GM19395 (cell line): ENCODE results near the gene METTL9.
"Not testable (repeated sequence)": the region's sequence is repeated elsewhere in the genome, so short reads cannot be mapped to it uniquely, and the experiment has no call there.

Experiments used
- ATAC-seq: cut with Tn5 transposase; IDR thresholded peaks from one replicate; pipeline ENCODE4 v1.9.1; 2021; ENCODE audit warnings: mild to moderate bottlenecking, moderate library complexity; ENCODE audit not compliant: unreplicated experiment

Gene METTL9

DNA sequence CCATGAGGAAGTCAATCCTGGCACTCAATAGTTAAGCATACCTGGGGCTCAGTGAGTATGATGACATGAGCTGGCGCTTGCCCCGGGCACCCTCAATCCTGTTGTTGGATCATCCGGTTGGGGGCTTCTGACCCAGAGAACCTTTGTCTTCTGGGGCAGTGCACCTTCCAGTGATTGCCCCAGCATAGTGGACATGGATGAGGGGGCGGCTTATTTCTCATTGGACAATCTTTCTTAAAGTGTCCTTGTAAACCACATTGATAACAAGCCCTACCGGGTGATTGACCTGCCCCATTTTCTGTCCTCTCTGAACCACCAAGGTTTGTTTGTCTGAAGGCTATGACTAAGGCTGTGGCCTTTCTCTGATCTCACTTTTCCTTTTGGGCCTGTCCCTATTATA lies 34.8 kb downstream of the METTL9 start:
- no peak for ATAC-seq

DNA sequence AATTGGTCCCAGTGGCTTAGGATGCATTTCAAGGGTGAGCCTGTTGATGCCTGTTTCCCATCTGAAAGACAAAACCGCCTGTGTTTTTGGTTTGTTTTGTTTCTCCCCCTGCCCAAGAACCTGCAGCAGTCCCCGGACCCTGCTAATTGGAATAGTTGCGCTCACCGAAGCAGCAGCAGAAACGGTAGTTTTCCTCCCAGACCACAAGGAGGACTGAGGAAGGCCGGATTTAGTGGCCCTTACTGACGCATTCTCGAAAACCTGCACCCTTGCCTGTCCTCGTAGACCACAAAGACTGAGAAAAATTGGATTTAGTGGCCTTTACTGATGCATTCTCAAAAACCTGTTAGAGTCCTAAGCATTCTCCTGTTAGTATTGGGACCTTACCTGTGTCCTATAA lies 36.3 kb downstream of the METTL9 start:
- ATAC-seq, result not testable (repeated sequence)

DNA sequence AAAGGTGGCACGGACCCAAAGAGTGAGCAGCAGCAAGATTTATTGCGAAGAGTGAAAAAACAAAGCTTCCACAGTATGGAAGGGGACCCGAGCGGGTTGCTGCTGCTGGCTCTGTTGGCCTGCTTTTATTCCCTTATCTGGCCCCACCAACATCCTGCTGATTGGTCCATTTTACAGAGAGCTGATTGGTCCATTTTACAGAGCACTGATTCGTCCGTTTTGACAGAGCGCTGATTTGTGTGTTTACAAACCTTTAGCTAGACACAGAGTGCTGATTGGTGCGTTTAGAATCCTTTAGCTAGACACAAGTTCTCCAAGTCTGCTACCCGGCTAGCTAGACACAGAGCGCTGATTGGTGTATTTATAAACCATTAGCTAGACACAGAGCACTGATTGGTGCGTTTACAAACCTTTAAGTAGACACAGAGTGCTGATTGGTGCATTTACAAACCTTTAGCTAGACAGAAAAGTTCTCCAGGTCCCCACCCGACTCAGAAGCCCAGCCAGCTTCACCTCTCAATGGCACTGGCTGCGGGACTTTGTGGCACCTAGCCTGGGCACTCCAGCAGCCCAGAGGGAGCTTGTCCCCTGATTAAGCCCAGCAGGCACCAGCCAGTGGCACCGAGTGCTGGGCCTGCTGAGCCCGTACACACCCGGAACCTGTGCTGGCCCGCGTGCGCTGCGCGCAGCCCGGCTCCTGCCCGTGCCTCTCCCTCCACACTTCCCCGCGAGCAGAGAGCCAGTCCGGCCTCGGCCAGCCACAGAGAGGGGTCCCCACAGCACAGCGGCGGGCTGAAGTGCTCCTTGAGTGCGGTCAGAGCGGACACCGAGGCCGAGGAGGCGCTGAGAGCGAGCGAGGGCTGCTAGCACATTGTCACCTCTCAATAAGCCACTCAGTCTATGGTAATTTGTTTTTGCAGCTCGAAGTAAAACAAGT lies 37.9 kb downstream of the METTL9 start:
- no peak for ATAC-seq

DNA sequence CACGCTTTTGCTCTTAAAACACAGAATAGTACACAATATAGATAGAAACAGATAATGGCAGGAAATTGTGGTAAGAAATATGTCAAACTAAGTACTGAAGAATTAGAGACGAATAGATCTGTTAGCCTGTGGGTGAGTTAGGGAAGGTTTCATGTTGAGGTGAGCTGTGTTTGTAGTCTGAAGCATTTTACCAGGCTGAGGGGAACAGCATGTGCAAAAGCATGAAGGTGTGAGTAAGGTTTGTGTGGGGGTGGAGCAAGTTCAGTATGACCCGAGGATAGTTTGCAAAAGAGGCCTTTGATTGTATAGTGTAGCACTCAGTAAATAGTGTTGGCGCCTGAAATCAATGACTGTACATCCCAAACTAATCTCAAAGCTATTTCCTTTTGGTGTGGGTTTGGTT lies 39.2 kb downstream of the METTL9 start:
- ATAC-seq, result no peak

DNA sequence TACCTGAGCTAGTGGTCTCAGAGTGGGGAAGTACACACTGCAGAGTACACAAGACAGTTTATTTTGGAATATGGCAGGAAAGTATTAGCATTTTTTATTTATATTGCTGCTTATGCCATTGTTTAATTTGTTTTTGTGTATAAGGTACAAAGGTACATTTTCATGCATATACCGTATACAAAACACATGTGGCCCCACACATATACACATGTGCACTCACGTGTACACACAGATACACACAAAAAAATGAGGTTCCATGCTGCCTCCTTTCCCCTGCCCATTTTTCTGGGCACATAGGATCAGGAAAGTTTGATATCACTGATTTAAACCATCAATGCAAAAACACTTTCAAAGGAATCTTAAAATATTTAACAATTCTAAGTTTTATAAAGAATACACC lies 40.1 kb downstream of the METTL9 start:
- no peak for ATAC-seq

DNA sequence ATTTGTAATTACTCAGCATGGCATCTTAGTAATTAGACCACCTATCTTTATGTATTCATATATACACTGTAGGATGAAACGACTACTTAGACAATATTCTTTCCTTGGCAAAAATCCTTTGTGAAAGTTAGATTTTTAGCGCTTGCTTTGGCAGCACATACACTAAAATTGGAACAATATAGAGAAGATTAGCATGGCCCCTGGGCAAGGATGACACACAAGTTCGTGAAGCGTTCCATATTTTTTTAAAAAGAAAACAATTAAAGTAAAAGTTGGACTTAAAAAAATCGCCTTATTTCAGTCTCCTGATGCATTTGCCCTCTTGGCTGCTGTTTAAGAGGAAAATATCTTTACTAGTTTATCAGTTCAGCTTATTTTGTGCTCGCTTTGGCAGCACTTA lies 42.5 kb downstream of the METTL9 start:
- ATAC-seq, result no peak

DNA sequence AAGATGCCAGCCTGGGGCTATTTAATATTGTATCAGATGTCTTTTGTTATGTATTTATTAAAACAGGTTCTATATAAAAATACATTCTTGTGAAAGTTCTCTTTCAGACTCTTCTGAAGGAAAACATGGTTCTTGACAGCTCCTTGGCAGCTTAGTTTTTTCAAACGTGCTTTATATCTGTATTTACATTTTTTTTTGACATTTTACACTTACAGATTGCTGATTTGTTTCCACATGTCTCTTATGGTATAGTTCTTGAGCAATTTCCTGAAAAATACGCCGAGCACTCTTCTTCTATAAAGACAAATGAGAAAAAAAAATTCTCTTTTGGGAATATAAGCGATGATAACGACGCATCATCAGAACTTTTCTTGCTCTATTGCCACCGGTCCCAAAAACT lies 43.5 kb downstream of the METTL9 start:
- no peak for ATAC-seq

DNA sequence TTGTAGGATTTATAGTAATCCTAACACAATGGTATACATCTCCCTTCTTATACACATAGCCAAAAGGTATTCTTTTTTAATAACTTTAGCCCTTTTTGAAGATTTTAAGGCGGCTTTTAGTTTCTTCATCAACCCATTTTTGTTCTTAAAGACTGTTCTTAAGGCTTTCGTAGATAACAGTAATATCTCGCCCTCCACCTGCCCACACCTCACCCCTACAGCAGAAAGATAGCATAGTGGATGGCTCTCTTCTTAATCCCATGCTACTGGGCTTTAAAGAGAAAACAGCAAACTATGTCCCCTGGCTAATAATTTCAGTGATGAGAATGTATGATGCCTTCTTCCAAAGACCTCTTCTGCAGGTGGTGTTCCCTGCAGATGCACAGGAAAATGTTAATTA lies 44.4 kb downstream of the METTL9 start:
- no peak for ATAC-seq

DNA sequence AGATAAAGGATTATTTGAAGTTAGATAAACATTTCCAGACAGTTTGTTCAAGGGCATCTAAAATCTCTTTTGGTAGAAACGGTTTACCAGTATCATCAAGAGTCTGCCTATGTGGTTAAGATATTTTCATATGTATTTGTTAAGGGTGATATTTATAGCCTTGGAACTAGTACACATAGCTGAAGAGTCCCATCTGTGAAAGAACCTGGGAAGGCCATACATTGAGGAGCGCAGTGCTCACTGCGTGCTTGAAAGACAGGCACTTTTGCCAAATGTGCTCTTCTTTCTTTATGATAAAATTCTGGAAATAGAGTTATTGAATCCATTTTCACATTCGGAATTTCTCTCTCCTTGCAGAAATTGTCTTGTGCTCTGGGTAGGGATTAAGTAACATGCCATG lies 45.3 kb downstream of the METTL9 start:
- no peak for ATAC-seq

DNA sequence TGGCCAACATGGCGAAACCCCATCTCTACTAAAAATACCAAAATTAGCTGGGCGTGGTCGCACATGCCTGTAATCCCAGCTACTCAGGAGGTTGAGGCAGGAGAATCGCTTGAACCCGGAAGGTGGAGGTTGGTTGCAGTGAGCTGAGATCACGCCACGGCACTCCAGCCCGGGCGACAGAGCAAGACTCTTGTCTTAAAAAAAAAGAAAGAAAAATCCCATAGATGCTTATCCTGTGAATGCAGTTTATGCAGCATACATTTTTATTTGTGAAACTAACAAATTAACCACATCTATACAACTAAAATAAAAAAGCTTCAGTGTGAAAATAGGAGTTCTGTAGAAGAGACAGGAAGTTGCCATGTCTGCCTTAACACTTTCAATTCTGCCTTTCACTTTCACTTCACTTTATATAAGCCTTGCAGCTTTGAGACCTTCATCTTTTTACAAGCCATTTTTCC lies 45.9 kb downstream of the METTL9 start:
- peak; percentile 36 for ATAC-seq

DNA sequence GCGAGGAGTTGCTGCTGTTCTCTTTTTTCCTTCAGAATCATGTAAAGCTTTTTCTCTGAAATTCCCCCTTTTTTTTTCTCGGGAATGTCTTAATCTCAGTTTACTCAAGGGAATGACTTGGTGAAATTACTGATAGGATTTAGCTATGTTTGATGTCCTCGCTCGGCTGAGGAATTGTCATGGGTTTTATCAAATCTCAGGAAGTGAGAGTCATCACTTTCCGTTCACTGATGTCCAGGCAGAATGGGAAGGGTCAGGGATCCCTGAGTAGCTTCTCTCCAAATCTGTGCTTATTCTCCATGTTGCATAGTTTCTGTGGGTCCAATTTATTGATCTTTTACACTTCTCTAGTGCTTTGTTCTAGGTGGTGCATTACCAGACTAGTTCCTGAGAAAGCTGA lies 46.7 kb downstream of the METTL9 start:
- no peak for ATAC-seq

DNA sequence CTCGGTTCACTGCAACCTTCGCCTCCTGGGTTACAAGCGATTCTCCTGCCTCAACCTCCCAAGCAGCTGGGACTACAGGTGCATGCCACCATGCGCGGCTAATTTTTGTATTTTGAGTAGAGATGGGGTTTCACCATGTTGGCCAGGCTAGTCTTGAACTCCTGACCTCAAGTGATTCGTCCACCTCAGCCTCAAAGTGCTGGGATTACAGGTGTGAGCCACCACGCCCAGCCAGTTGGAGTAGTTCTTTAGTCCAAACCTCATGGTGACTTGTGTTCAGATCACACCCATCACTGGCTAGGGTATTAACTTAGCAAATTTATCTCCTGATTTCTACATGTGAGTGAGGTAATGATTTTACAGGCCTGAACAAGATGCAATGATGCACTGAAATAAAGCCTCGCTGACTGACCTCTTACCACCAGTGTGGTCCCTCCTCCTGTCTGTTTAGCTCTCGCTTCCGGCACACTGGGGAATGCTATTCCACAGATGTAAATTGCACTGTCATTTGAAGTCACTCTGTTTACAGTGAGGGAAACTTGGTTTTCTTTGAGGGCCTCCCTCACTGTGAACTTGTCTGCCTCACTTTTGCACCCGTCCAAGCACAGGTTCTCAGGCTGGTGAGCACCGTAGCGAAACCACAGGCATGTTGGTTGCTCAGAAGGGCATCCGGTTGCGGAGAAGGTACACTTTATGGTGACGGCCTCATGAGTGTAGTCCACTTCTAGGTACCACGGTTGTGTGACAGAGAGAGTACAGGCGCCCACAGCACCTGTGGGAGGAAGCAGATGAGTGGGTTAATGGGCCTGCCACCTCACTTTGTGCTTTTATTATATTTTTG lies 47.6 kb downstream of the METTL9 start:
- peak; percentile 91 for ATAC-seq

DNA sequence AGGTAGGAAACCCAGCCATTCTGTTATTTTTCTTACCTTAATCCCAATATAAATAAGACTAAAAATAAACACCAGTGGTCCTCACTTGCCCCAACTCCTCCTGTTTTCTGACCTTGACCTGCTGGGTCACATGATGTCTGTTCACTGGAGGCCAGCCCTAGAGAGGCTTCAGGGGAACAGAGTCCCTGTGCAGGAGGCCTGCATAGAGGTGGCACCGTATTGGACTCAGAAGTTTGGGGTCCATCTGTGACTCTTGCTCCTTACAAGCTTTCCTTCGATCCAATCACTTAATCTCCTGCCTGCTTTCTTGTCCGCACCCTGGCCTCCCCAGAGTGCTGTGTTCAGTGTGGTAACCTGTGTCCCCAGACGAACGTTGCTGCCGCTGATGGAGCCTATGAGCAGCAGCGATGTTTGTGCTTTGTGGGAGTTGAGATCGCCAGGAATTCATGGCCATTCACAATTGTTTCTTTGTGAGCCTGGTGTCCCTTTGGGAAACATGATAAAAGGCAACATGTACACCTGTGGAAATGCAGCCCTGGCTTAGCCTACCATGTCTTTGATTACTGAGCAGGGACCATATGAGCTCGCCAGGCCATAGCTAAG lies 48.3 kb downstream of the METTL9 start:
- peak; percentile 5 for ATAC-seq

DNA sequence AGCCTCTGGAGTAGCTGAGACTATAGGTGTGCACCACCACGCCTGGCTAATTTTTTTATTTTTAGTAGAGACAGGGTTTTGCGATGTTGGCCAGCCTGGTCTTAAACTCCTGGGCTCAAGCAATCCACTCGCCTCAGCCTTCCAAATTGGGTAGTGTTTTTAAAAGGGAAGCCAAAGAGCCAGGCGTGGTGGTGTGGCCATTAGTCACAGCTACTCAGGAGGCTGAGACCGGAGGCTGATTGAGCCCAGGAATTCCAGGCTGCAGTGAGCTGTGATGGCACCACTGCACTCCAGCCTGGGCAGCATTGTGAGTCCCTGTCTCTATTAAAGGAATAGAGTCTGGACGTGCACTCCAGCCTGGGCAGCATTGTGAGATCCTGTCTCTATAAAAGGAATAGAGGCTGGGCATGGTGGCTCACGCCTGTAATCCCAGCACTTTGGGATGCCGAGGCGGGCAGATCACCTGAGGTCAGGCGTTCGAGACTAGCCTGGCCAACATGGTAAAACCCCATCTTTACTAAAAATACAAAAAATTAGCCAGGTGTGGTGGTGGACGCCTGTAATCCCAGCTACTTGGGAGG lies 50.5 kb downstream of the METTL9 start:
- not testable (repeated sequence) for ATAC-seq

DNA sequence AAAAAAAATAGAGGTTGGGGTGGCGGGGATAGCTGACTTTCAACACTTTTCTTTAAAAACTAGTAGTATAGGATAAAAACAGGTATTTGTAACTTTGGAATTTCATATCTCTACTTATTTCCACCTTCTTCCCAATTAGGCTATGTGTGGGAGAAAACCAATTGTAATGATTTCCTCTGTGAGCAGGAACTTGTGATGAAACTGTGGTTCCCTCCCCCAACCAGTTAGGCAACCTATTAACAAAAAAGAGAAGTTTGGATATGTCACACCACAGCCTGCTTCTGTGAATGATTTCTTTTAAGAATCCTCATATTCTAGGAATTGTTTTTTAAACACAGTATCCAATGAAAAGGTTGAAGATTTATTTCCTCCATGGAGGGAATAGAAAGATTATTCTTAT lies 51.1 kb downstream of the METTL9 start:
- no peak for ATAC-seq

DNA sequence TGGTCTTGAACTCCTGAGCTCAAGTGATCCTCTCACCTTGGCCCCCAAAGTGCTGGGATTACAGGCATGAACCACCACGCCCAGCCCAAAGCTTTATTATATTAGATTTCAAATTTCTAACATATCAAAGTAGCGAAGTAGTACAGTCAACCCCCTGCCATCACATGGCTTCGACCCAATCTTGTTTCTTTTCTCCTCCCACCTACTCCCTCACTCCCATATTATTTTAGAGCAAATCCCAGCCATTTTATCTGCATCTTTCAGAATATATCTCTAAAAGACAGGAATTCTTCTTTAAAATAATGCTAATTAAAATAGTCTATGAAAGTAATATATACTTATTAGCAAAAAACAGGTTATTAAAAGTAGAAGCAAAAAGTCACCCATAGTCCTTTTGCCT lies 52.1 kb downstream of the METTL9 start:
- ATAC-seq, result no peak

DNA sequence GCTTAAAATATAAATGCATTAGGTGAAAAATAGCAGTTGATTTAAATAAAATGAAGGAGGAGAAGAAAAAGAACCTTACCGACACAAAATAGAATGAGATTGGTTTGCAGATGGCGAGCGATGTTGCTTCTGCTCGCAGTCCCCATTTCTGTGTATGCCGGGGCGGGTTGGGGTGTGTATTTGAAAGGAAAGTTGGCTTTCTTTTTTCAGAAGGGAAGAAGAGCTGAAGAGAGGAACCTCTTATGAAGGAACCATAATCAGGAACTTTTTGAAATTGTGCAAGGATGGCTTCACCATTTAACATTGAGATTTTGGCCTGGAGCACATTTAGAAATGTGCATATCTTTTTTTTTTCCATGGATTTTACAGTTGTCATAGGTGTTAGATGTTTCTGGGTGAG lies 53.1 kb downstream of the METTL9 start, which contains the start of gene IGSF6:
Gene IGSF6, minus strand, starts transcription at position 156 of the 400 bp plus-strand sequence. Its CDS starts 10 bp downstream, at position 146.
- ATAC-seq, result no peak

DNA sequence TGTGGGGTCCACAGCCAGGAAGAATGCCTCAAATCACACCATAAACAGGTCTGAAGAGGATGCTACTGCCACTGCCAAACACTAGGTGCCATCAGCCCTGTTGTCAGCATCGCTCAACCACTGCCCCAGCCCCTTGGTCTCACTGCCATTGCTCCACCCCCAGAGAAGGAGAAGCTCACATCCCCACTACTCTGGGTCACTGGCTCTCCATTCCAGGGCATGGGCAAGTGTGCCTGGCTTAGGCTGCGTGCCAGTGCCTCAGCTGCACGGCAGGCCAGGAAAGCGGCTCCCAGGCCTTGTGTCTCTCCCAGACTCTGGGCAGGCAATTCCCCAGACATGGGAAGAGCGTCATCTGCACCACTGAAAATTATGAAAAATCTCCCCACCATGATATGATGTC lies 54.2 kb downstream of the METTL9 start:
- no peak for ATAC-seq

DNA sequence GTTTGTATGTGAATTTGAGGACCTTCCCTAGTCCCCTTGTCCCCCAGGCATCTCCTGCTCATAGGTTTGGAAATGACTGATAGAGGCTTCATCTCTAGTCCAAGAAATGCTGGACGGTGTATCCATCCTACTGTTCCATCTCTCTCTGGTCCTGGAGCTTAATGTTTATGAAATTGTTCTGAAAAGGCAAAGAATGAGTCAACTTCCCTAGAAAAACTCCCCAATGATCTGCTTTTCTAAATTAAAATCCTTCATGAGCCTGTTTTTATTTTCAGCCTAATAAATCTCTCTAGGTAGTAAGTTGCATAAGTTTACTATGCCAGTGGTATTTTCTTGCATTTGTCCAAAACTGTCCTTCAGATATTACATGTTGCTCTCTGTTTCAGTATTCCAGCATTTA lies 55.1 kb downstream of the METTL9 start:
- no peak for ATAC-seq

DNA sequence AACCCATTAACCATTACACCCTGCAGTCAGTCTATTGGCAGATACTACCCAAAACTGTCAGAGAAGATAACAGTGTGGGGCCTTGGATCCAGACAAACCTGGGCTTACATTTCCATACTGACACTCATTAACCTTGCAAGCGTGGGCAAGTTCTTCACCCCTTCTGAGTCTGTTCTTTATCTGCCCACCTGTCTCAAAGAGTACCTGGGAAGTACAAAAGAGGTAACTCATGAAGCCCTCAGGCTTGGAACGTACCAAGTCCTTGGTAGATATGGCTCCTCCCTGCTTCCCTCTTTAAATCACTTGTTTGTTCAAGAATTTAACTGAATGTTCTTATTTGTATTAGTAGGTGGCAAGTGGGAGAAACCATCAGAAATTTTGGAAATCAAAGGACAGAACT lies 55.5 kb downstream of the METTL9 start:
- no peak for ATAC-seq
